Esophagus muscularis mucosa (tissue), 4 donors: ENCODE results near the gene ZNF581.

Experiments used
- CTCF ChIP-seq, 3 experiments: fragments of 200-600 bp in 2 of 3; fragments of 450-650 bp in 1 of 3; sonication (generic) in 2 of 3; IDR thresholded peaks; one replicate each; pipeline ENCODE4 v1.5.1; 2017 to 2019; ENCODE audit warnings: antibody characterized with exemption in 3 of 3, mild to moderate bottlenecking in 2 of 3, moderate library complexity in 1 of 3
- EP300 ChIP-seq: sonication (generic); formaldehyde crosslinking; IDR thresholded peaks from one replicate; pipeline ENCODE4 v1.6.1; 2017; ENCODE audit warnings: antibody characterized with exemption
- POLR2A ChIP-seq: fragments of 450-650 bp; IDR thresholded peaks from one replicate; pipeline ENCODE4 v1.6.1; 2017; ENCODE audit warnings: antibody characterized with exemption, moderate library complexity, mild to moderate bottlenecking, low read depth
- POLR2AphosphoS5 ChIP-seq, 2 donors: sonication (generic); formaldehyde crosslinking; IDR thresholded peaks; one replicate each; pipeline ENCODE4 v1.6.1; 2017; ENCODE audit warnings: antibody characterized with exemption in 2 of 2

GRCh38 chr19:55667511-55667910, 24.1 kb downstream of the ZNF581 start:
- TF ChIP-seq CTCF (IDR thresholded peaks at IDR 0.05) (no peak), POLR2A (no peak), EP300 (no peak), POLR2AphosphoS5 (IDR thresholded peaks at IDR 0.05) (no peak)
